Endothelial cell of umbilical vein (primary cell): ENCODE data around the gene TADA1. TPM values are rescaled to one million over a fixed set of nuclear protein-coding genes. Genes with fewer than 3 reads are reported as not detected.

Source experiments
- BruUV-seq: library from RNA; stranded (reverse); fragments of 400-500 nt; replicated peaks from 2 replicates; lab custom pipeline; 2021; lab: Mats Ljungman, UMichigan
- CTCF ChIA-PET: fragments of 300-600, 350-600 bp; sonication (Branson Sonifier 250); formaldehyde crosslinking; loops from one replicate; lab custom pipeline; 2021; ENCODE audit warnings: antibody characterized with exemption, inconsistent platforms; lab: Charles Lee
- POLR2A ChIA-PET: fragments of 300-600, 350-600 bp; sonication (Branson Sonifier 250); formaldehyde crosslinking; loops from one replicate; lab custom pipeline; 2021; ENCODE audit warnings: antibody characterized with exemption, inconsistent platforms; lab: Charles Lee
- DNase-seq: peaks from one replicate; pipeline ENCODE4 v3.0.0-alpha.2; 2011; ENCODE audit warnings: low read depth, low spot score
- FAIRE-seq: peaks from 2 replicates; lab custom pipeline; 2011; peaks lifted over from hg19 to GRCh38; lab: Jason Lieb, UNC
- H2AFZ ChIP-seq: 2 replicates; pipeline ENCODE4 v1.6.0; 2012; ENCODE audit warnings: low read depth, low read length, control low read depth, inconsistent platforms
- H3K27ac ChIP-seq: 2 replicates; pipeline ENCODE4 v1.5.1; 2011; ENCODE audit warnings: low read depth, mild to moderate bottlenecking, control low read depth, low read length, moderate library complexity; ENCODE audit not compliant: insufficient read depth
- H3K27me3 ChIP-seq, 2 experiments: 2 replicates each; pipeline versions ENCODE4 v1.6.0 to v1.6.1; 2011; ENCODE audit warnings: low read length in 2 of 2, mixed read lengths in 1 of 2; ENCODE audit not compliant: control insufficient read depth in 2 of 2, insufficient read depth in 2 of 2
- H3K36me3 ChIP-seq, 2 experiments: 2 replicates in 1 of 2; 3 replicates in 1 of 2; pipeline ENCODE4 v1.5.1; 2011; ENCODE audit warnings: low read length in 2 of 2, mild to moderate bottlenecking in 1 of 2, moderate library complexity in 1 of 2; ENCODE audit not compliant: control insufficient read depth in 2 of 2, insufficient read depth in 2 of 2; ENCODE audit errors: extremely low read depth in 1 of 2
- H3K4me1 ChIP-seq: 3 replicates; pipeline ENCODE4 v1.5.1; 2011; ENCODE audit warnings: mild to moderate bottlenecking, low read length; ENCODE audit not compliant: control insufficient read depth, insufficient read depth; ENCODE audit errors: extremely low read depth
- H3K4me2 ChIP-seq: 2 replicates; pipeline ENCODE4 v1.6.1; 2011; ENCODE audit warnings: low read length, control low read depth, mixed read lengths; ENCODE audit not compliant: insufficient read depth
- H3K4me3 ChIP-seq, 3 experiments: fragments of 200-600 bp in 1 of 3; sonication (generic), shearing (Covaris generic) in 1 of 3; replicated peaks in 1 of 3; 2 replicates each; pipeline ENCODE4 v1.5.1; 2011 to 2016; ENCODE audit warnings: control low read depth in 3 of 3, low read length in 3 of 3, mild to moderate bottlenecking in 2 of 3, inconsistent platforms in 1 of 3, low read depth in 1 of 3, moderate library complexity in 1 of 3; ENCODE audit not compliant: insufficient read depth in 1 of 3
- H3K79me2 ChIP-seq: 2 replicates; pipeline ENCODE4 v1.6.0; 2012; ENCODE audit warnings: low read length, inconsistent platforms; ENCODE audit not compliant: control insufficient read depth, insufficient read depth
- H3K9ac ChIP-seq: replicated peaks from 2 replicates; pipeline ENCODE3; 2011; ENCODE audit warnings: low read length, control low read depth; ENCODE audit not compliant: insufficient read depth; ENCODE audit errors: extremely low read depth
- H3K9me1 ChIP-seq: replicated peaks from 3 replicates; pipeline ENCODE4 v1.6.0; 2011; ENCODE audit warnings: mild to moderate bottlenecking, low read length; ENCODE audit not compliant: control insufficient read depth, insufficient read depth; ENCODE audit errors: extremely low read depth
- H3K9me3 ChIP-seq: replicated peaks from 2 replicates; pipeline ENCODE4 v1.5.1; 2012; ENCODE audit warnings: low read length, inconsistent platforms; ENCODE audit not compliant: control insufficient read depth, insufficient read depth
- H4K20me1 ChIP-seq: replicated peaks from 2 replicates; pipeline ENCODE3; 2011; ENCODE audit warnings: mild to moderate bottlenecking, low read length; ENCODE audit not compliant: control insufficient read depth, insufficient read depth; ENCODE audit errors: extremely low read depth
- EZH2 ChIP-seq: IDR thresholded peaks from 2 replicates; pipeline ENCODE4 v1.6.1; 2012; ENCODE audit warnings: borderline replicate concordance, low read depth, mild to moderate bottlenecking, moderate library complexity, low read length, inconsistent platforms; ENCODE audit not compliant: severe bottlenecking
- FOS ChIP-seq: IDR thresholded peaks from 2 replicates; pipeline ENCODE4 v1.6.1; 2011; ENCODE audit warnings: mild to moderate bottlenecking, low read length, moderate library complexity, borderline replicate concordance; ENCODE audit not compliant: insufficient read depth
- GATA2 ChIP-seq: IDR thresholded peaks from 2 replicates; pipeline ENCODE4 v1.7.0; 2011; ENCODE audit warnings: low read depth, mild to moderate bottlenecking, moderate library complexity, mixed read lengths, low read length; ENCODE audit not compliant: insufficient read length, insufficient read depth
- JUN ChIP-seq: IDR thresholded peaks from 2 replicates; pipeline ENCODE4 v1.6.1; 2011; ENCODE audit warnings: borderline replicate concordance, low read depth; ENCODE audit not compliant: insufficient read length, insufficient read depth
- MYC ChIP-seq: IDR thresholded peaks from one replicate; pipeline ENCODE4 v1.6.1; 2011; ENCODE audit warnings: mild to moderate bottlenecking, low read depth, low read length
- POLR2A ChIP-seq: IDR thresholded peaks from 2 replicates; pipeline ENCODE4 v1.6.1; 2012; ENCODE audit warnings: low read depth, mild to moderate bottlenecking, control low read depth, low read length
- POLR2AphosphoS5 ChIP-seq: IDR thresholded peaks from 2 replicates; pipeline ENCODE4 v1.6.1; 2012; ENCODE audit warnings: low read depth, mild to moderate bottlenecking, control low read depth, low read length, moderate library complexity; ENCODE audit not compliant: insufficient read depth
- dilution Hi-C: fragments of 300-500 bp; cut with MboI; formaldehyde crosslinking; loops from one replicate; pipeline ENCODE4 v1.15.0; 2019; ENCODE audit warnings: low sequenced_read_pairs; ENCODE audit not compliant: extremely low pct_ligation_motif_present
- intact Hi-C: fragments of 100-400 bp; cut with micrococcal nuclease; formaldehyde crosslinking; loops from one replicate; pipeline ENCODE4 v1.10.0; 2022
- polyA plus RNA-seq, 4 experiments: library from polyadenylated mRNA; depleted of rRNA in 3 of 4; stranded (reverse) in 3 of 4; unstranded in 1 of 4; fragments of >200 nt; gene quantifications; 2 replicates each; pipeline versions ENCODE4 v1.2.1 to v1.2.3, GENCODE V29; 2011 to 2012; ENCODE audit warnings: missing spikeins in 1 of 4
- total RNA-seq: library from RNA; stranded (reverse); gene quantifications from 2 replicates; pipeline ENCODE4 v1.2.3, GENCODE V29; 2021
- TF ChIP-seq, protein P1 (sequence below): IDR thresholded peaks from 2 replicates; pipeline ENCODE4 v1.6.1; 2011; ENCODE audit not compliant: insufficient read depth, insufficient read length
- TF ChIP-seq, protein P2 (sequence below), 2 donors: IDR thresholded peaks; 1 replicate in 1 of 2; 2 replicates in 1 of 2; pipeline ENCODE4 v1.5.1; 2011; ENCODE audit warnings: low read length in 2 of 2, mild to moderate bottlenecking in 2 of 2, moderate library complexity in 2 of 2, control low read depth in 1 of 2, inconsistent platforms in 1 of 2, low read depth in 1 of 2; ENCODE audit not compliant: insufficient read depth in 1 of 2; ENCODE audit errors: extremely low read depth in 1 of 2

The TADA1 gene
- total and polyA plus RNA-seq, 2 donors (not counting 3 experiments of a cell fraction or from before 2014, with no cell fraction given), result 7.0 to 7.9 TPM

DNA sequence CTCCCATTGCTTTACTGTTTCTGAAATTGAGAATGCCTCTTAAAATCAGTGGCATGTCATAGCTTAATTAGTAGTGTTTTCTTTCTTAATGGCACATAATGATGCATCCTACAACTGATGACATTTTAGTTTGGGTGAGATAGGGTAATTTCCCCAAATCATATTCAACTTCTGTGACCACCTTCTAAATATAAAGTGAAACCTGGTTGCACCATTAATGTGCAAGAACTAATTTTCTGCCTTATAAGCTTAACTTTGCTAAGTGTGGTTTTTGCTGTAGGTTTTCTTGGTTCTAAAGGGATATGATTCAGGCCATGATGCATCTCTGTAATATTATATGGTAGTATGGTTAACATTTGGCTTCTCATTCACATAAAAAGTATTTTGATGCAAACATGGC is 27.9 kb downstream of the TADA1 start:
- CTCF ChIA-PET, result no interaction called here

DNA sequence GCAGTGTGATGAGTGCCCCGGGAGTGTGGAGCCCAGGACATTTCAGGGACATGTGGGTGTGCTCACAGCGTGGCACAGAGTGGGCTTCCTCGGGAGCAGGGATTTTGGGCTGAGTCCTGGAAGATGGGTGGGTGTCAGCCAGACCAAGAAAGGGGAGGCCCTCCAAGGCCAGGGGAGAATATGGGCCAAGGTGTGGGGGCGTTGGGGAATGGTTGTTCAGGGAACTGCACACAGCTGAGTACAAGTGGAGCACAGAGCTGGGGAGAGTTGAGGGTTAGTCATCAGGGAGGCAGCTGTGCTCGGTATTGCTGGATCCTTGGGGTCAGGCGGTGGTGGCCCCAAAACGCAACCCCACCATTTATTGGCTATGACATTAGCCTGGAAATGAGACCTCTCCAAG is 31.3 kb downstream of the TADA1 start:
- no peak overlapping the region for H3K4me3 ChIP-seq
- H2AFZ ChIP-seq, result no peak overlapping the region
- TF ChIP-seq POLR2AphosphoS5 (no peak), GATA2 (no peak), POLR2A (no peak), MYC (no peak), FOS (no peak), JUN (no peak), EZH2 (no peak)
- TF ChIP-seq, protein P1, sequence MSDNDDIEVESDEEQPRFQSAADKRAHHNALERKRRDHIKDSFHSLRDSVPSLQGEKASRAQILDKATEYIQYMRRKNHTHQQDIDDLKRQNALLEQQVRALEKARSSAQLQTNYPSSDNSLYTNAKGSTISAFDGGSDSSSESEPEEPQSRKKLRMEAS, result no peak
- TF ChIP-seq, protein P2, sequence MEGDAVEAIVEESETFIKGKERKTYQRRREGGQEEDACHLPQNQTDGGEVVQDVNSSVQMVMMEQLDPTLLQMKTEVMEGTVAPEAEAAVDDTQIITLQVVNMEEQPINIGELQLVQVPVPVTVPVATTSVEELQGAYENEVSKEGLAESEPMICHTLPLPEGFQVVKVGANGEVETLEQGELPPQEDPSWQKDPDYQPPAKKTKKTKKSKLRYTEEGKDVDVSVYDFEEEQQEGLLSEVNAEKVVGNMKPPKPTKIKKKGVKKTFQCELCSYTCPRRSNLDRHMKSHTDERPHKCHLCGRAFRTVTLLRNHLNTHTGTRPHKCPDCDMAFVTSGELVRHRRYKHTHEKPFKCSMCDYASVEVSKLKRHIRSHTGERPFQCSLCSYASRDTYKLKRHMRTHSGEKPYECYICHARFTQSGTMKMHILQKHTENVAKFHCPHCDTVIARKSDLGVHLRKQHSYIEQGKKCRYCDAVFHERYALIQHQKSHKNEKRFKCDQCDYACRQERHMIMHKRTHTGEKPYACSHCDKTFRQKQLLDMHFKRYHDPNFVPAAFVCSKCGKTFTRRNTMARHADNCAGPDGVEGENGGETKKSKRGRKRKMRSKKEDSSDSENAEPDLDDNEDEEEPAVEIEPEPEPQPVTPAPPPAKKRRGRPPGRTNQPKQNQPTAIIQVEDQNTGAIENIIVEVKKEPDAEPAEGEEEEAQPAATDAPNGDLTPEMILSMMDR (IDR thresholded peaks at IDR 0.05; ENCODE audit: extremely low read depth in 1 of 2, insufficient read depth in 1 of 2, low read depth in 1 of 2, low read length in 2 of 2), result no peak
- ChIA-PET POLR2A (no interaction called here), CTCF (no interaction called here)
- no peak overlapping the region for H3K9ac ChIP-seq
- H4K20me1 ChIP-seq, result no peaks in the 10 kb centered on the region
- no peaks in the 10 kb centered on the region for H3K9me3 ChIP-seq
- intact Hi-C loops, result loop anchor here (5.0 to 10.0 kb wide), 2 partner anchors 378 to 920 kb away; partner anchors contain the start of gene POU2F1
- H3K36me3 ChIP-seq, result peaks cover 36 to 57% of the 10 kb centered on the region in 2 experiments
- H3K27me3 ChIP-seq, result no peaks in the 10 kb centered on the region
- H3K79me2 ChIP-seq, result peaks cover 70% of the 10 kb centered on the region
- DNase-seq (no peak), FAIRE-seq (no peak)
- H3K4me2 ChIP-seq, result no peak overlapping the region
- H3K9me1 ChIP-seq, result no peaks in the 10 kb centered on the region
- H3K4me1 ChIP-seq, result peaks cover 13% of the 10 kb centered on the region
- no peak overlapping the region for H3K27ac ChIP-seq
- no TSS peak for BruUV-seq
- dilution Hi-C loops, result no loop called here

More for the DNA sequence above, 27.9 kb downstream of the TADA1 start:
- no peak overlapping the region for H3K9ac ChIP-seq
- no peaks in the 10 kb centered on the region for H3K9me3 ChIP-seq
- no peak overlapping the region for H3K4me3 ChIP-seq
- H3K4me1 ChIP-seq, result no peaks in the 10 kb centered on the region
- no peak overlapping the region for H2AFZ ChIP-seq
- peaks cover 62% of the 10 kb centered on the region for H3K79me2 ChIP-seq
- no peak for FAIRE-seq
- H3K4me2 ChIP-seq, result no peak overlapping the region
- no peaks in the 10 kb centered on the region for H4K20me1 ChIP-seq
- BruUV-seq, result no TSS peak
- dilution Hi-C loops, result no loop called here
- DNase-seq, result no peak
- POLR2A ChIA-PET, result no interaction called here
- peaks cover 40 to 51% of the 10 kb centered on the region in 2 experiments for H3K36me3 ChIP-seq
- intact Hi-C loops, result loop anchor here (10.0 kb wide), 1 partner anchor 923 kb away; no protein-coding TSS in a partner anchor
- no peaks in the 10 kb centered on the region for H3K9me1 ChIP-seq
- H3K27ac ChIP-seq, result no peak overlapping the region
- TF ChIP-seq JUN, result no peak
- TF ChIP-seq EZH2, result no peak
- TF ChIP-seq POLR2AphosphoS5, result no peak
- no peak for TF ChIP-seq POLR2A
- TF ChIP-seq MYC, result no peak
- H3K27me3 ChIP-seq, result no peaks in the 10 kb centered on the region
